Measurements from ENCODE around the gene CNTNAP5.

The CNTNAP5 gene

GRCh38 chr2:124289615-124290014, 264.5 kb downstream of the CNTNAP5 start:
- no peak overlapping the region for H3K4me3 ChIP-seq (ENCODE audit: low read depth, low read length)
- TF ChIP-seq CTCF (IDR thresholded peaks at IDR 0.05; ENCODE audit: low read depth, low read length): no peak

GRCh38 chr2:124296470-124296869, 271.4 kb downstream of the CNTNAP5 start:
- H3K4me3 ChIP-seq (ENCODE audit: low read depth, low read length): no peak overlapping the region
- no peak for TF ChIP-seq CTCF (IDR thresholded peaks at IDR 0.05; ENCODE audit: low read depth, low read length)

- no peak overlapping the region for H3K4me3 ChIP-seq (ENCODE audit: low read depth, low read length)
- no peak for TF ChIP-seq CTCF (IDR thresholded peaks at IDR 0.05; ENCODE audit: low read depth, low read length)
Observed at GRCh38 chr2:124301915-124302314, 276.8 kb downstream of the CNTNAP5 start.

GRCh38 chr2:124308319-124309062, 283.4 kb downstream of the CNTNAP5 start:
- no peak for TF ChIP-seq CTCF (IDR thresholded peaks at IDR 0.05; ENCODE audit: low read depth, low read length)
- no peak overlapping the region for H3K4me3 ChIP-seq (ENCODE audit: low read depth, low read length)

- H3K4me3 ChIP-seq (ENCODE audit: low read depth, low read length): no peak overlapping the region
- no peak for TF ChIP-seq CTCF (IDR thresholded peaks at IDR 0.05; ENCODE audit: low read depth, low read length)
Observed at GRCh38 chr2:124309563-124310138, 284.6 kb downstream of the CNTNAP5 start.

GRCh38 chr2:124310671-124311070, 285.6 kb downstream of the CNTNAP5 start:
- H3K4me3 ChIP-seq (ENCODE audit: low read depth, low read length): no peak overlapping the region
- no peak for TF ChIP-seq CTCF (IDR thresholded peaks at IDR 0.05; ENCODE audit: low read depth, low read length)

GRCh38 chr2:124314084-124314483, 289.0 kb downstream of the CNTNAP5 start:
- H3K4me3 ChIP-seq (ENCODE audit: low read depth, low read length): no peak overlapping the region
- no peak for TF ChIP-seq CTCF (IDR thresholded peaks at IDR 0.05; ENCODE audit: low read depth, low read length)
